Fibroblast of lung (primary cell): Measurements from ENCODE around the gene FBLN7. TPM values are rescaled to one million over a fixed set of nuclear protein-coding genes. Genes with fewer than 3 reads are reported as not detected.

ENCODE experiments used
- DNase-seq, 2 donors: peaks; one replicate each; pipeline versions ENCODE4 v3.0.0 to v3.0.0-alpha.2; 2010; ENCODE audit warnings: low read depth in 2 of 2
- H2AFZ ChIP-seq: 2 replicates; pipeline ENCODE4 v1.5.1; 2012; ENCODE audit warnings: low read length, control low read depth, inconsistent platforms
- H3K27ac ChIP-seq: 2 replicates; pipeline ENCODE4 v1.5.1; 2011; ENCODE audit warnings: low read length, control low read depth; ENCODE audit not compliant: insufficient read depth
- H3K27me3 ChIP-seq: 2 replicates; pipeline ENCODE4 v1.5.1; 2011; ENCODE audit warnings: mild to moderate bottlenecking, low read length; ENCODE audit not compliant: control insufficient read depth, insufficient read depth
- H3K36me3 ChIP-seq: 2 replicates; pipeline ENCODE4 v1.5.1; 2011; ENCODE audit warnings: low read length; ENCODE audit not compliant: control insufficient read depth, insufficient read depth
- H3K4me1 ChIP-seq: 2 replicates; pipeline ENCODE4 v1.5.1; 2011; ENCODE audit warnings: low read length; ENCODE audit not compliant: control insufficient read depth, insufficient read depth; ENCODE audit errors: extremely low read depth
- H3K4me2 ChIP-seq: 2 replicates; pipeline ENCODE4 v1.5.1; 2011; ENCODE audit warnings: low read length, control low read depth; ENCODE audit not compliant: insufficient read depth; ENCODE audit errors: extremely low read depth
- H3K4me3 ChIP-seq, 4 experiments: fragments of 200-600 bp in 1 of 4; sonication (generic) in 1 of 4; replicated peaks in 1 of 4; 2 replicates each; pipeline ENCODE4 v1.5.1; 2011 to 2016; ENCODE audit warnings: low read length in 4 of 4, low read depth in 3 of 4, mild to moderate bottlenecking in 3 of 4, control low read depth in 2 of 4, inconsistent platforms in 1 of 4, mixed read lengths in 1 of 4; ENCODE audit not compliant: insufficient read depth in 1 of 4; ENCODE audit errors: control extremely low read depth in 1 of 4
- H3K79me2 ChIP-seq: 2 replicates; pipeline ENCODE4 v1.5.1; 2012; ENCODE audit warnings: mild to moderate bottlenecking, low read length, inconsistent platforms; ENCODE audit not compliant: control insufficient read depth, insufficient read depth
- H3K9ac ChIP-seq: 2 replicates; pipeline ENCODE4 v1.5.1; 2011; ENCODE audit warnings: mild to moderate bottlenecking, low read length, control low read depth; ENCODE audit not compliant: insufficient read depth
- H3K9me3 ChIP-seq: 2 replicates; pipeline ENCODE4 v1.5.1; 2012; ENCODE audit warnings: low read depth, low read length; ENCODE audit not compliant: control insufficient read depth, insufficient read depth
- H4K20me1 ChIP-seq: 2 replicates; pipeline ENCODE4 v1.5.1; 2011; ENCODE audit warnings: low read length; ENCODE audit not compliant: control insufficient read depth, insufficient read depth; ENCODE audit errors: extremely low read depth
- EZH2 ChIP-seq: IDR thresholded peaks from 2 replicates; pipeline ENCODE4 v1.5.1; 2012; ENCODE audit warnings: low read length, control low read depth, mild to moderate bottlenecking; ENCODE audit errors: missing control alignments
- polyA plus RNA-seq, 2 donors: library from polyadenylated mRNA; depleted of rRNA in 1 of 2; stranded (reverse) in 1 of 2; unstranded in 1 of 2; fragments of >200 nt; gene quantifications; 2 replicates each; pipeline ENCODE4 v1.2.1, GENCODE V29; 2011 to 2012; ENCODE audit warnings: missing spikeins in 1 of 2
- total RNA-seq: library from RNA; depleted of rRNA; stranded (reverse); fragments of >200 nt; gene quantifications from 2 replicates; pipeline ENCODE4 v1.2.1, GENCODE V29; 2014
- TF ChIP-seq, protein P1 (sequence below), 2 donors: IDR thresholded peaks in 1 of 2; conservative IDR thresholded peaks in 1 of 2; 1 replicate in 1 of 2; 2 replicates in 1 of 2; pipeline ENCODE4 v1.5.1; 2011 to 2012; ENCODE audit warnings: low read length in 2 of 2, control low read depth in 1 of 2, inconsistent platforms in 1 of 2, low read depth in 1 of 2, mild to moderate bottlenecking in 1 of 2

Gene FBLN7
- total and polyA plus RNA-seq, 2 donors (not counting 1 experiment from before 2014, with no cell fraction given): 0.99 to 4.6 TPM

DNA sequence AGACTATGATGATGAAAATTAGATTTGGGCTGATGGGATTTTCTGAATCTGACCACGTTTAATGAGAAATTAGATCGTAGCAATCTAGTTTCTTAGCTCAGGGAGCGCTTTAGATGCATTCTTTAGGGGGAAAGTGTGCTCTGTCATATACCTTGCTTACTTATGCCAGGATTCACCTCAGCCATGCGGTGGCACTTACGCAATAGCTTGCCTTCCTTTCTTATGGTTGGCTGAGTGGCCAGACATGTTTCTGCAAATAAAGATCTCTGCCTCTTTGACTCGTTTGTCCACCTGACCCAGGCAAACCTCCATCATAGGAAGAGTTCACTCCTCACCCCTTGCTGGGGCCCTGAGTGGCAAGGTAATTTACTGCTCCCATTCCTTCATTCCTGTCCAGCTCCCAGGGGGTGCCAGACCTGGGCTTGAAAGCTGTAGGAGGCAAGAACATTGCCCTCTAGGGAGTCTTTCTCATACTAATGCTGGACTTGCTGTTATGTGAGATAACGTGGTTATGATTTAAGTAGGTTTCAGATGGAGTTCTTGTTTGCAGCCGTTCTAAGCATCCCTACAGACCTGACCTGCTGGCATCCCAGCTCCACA is 57.1 kb downstream of the FBLN7 start:
- Histone ChIP-seq H3K36me3 (no peaks in the 10 kb centered on the region), H4K20me1 (no peaks in the 10 kb centered on the region), H3K27me3 (no peaks in the 10 kb centered on the region), H2AFZ (no peak overlapping the region), H3K4me3 (no peak overlapping the region), H3K4me2 (no peak overlapping the region), H3K4me1 (no peaks in the 10 kb centered on the region), H3K9me3 (no peaks in the 10 kb centered on the region), H3K9ac (no peak overlapping the region), H3K27ac (no peak overlapping the region), H3K79me2 (no peaks in the 10 kb centered on the region)
- DNase-seq: no peak
- no peak for TF ChIP-seq EZH2
- TF ChIP-seq, protein P1, sequence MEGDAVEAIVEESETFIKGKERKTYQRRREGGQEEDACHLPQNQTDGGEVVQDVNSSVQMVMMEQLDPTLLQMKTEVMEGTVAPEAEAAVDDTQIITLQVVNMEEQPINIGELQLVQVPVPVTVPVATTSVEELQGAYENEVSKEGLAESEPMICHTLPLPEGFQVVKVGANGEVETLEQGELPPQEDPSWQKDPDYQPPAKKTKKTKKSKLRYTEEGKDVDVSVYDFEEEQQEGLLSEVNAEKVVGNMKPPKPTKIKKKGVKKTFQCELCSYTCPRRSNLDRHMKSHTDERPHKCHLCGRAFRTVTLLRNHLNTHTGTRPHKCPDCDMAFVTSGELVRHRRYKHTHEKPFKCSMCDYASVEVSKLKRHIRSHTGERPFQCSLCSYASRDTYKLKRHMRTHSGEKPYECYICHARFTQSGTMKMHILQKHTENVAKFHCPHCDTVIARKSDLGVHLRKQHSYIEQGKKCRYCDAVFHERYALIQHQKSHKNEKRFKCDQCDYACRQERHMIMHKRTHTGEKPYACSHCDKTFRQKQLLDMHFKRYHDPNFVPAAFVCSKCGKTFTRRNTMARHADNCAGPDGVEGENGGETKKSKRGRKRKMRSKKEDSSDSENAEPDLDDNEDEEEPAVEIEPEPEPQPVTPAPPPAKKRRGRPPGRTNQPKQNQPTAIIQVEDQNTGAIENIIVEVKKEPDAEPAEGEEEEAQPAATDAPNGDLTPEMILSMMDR (conservative IDR thresholded peaks at IDR 0.05 in 1 of 2, IDR thresholded peaks at IDR 0.05 in 1 of 2; ENCODE audit: low read depth in 1 of 2, low read length in 2 of 2): no peak

DNA sequence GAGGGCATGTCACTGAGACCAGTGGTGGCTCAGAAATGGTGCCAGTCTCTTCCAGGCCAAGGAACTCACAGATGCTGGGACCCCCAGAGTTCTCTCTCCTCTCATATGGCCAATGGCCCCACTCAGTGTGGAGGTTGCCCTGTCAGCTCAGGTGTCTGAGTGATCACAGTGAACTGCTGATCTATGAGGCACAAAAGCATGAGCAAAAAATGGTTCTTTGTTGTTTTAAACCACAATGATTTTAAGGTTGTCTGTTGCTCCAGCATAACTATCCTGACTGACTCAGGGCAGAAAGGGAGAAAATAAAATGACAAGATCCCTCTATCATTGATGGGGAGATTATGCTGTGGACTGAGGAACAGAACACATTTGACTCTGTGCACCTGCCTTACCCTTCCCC is 57.8 kb downstream of the FBLN7 start:
- no peak overlapping the region for H3K9ac ChIP-seq
- no peaks in the 10 kb centered on the region for H3K79me2 ChIP-seq
- H3K27me3 ChIP-seq: no peaks in the 10 kb centered on the region
- no peaks in the 10 kb centered on the region for H3K9me3 ChIP-seq
- H3K4me3 ChIP-seq: no peak overlapping the region
- H2AFZ ChIP-seq: no peak overlapping the region
- H3K4me1 ChIP-seq: no peaks in the 10 kb centered on the region
- no peak overlapping the region for H3K4me2 ChIP-seq
- H4K20me1 ChIP-seq: no peaks in the 10 kb centered on the region
- no peak overlapping the region for H3K27ac ChIP-seq
- TF ChIP-seq, protein P1 (conservative IDR thresholded peaks at IDR 0.05 in 1 of 2, IDR thresholded peaks at IDR 0.05 in 1 of 2; ENCODE audit: low read depth in 1 of 2, low read length in 2 of 2): no peak
- no peak for TF ChIP-seq EZH2
- H3K36me3 ChIP-seq: no peaks in the 10 kb centered on the region
- DNase-seq: no peak

DNA sequence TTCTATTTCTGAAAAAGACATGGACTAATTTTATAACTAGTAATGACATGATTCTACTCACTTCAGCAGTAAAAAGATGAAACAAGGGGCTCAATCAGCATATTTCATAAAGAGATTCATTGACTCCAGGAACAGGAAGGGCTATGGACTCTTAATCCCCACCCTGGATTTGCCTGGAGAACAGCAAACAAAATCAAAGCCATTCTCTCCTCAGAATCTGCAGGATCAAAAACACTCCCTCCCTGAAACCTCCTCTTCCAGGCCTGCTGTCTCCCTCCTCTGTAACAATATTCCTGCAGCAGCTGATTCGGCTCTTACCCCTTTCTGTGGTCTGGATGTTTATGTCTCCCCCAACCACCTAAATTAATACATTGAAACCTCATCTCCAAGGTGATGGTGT is 59.7 kb downstream of the FBLN7 start:
- H3K79me2 ChIP-seq: no peaks in the 10 kb centered on the region
- no peaks in the 10 kb centered on the region for H3K4me1 ChIP-seq
- no peak overlapping the region for H3K4me3 ChIP-seq
- no peaks in the 10 kb centered on the region for H3K9me3 ChIP-seq
- H4K20me1 ChIP-seq: no peaks in the 10 kb centered on the region
- H3K4me2 ChIP-seq: no peak overlapping the region
- H3K27ac ChIP-seq: no peak overlapping the region
- H3K36me3 ChIP-seq: no peaks in the 10 kb centered on the region
- no peak overlapping the region for H2AFZ ChIP-seq
- DNase-seq: no peak
- H3K27me3 ChIP-seq: no peaks in the 10 kb centered on the region
- no peak for TF ChIP-seq EZH2
- TF ChIP-seq, protein P1 (conservative IDR thresholded peaks at IDR 0.05 in 1 of 2, IDR thresholded peaks at IDR 0.05 in 1 of 2; ENCODE audit: low read depth in 1 of 2, low read length in 2 of 2): no peak
- H3K9ac ChIP-seq: no peak overlapping the region
